HG03354 (cell line): ENCODE results near the gene IGSF3.

ENCODE experiments used
- ATAC-seq: cut with Tn5 transposase; IDR thresholded peaks from one replicate; pipeline ENCODE4 v1.9.1; 2021; ENCODE audit warnings: mild to moderate bottlenecking; ENCODE audit not compliant: unreplicated experiment, poor library complexity, severe bottlenecking

IGSF3 gene

GRCh38 chr1:116587501-116588227 is 79.9 kb downstream of the IGSF3 start:
- ATAC-seq: no peak

GRCh38 chr1:116586741-116587143 is 80.8 kb downstream of the IGSF3 start:
- ATAC-seq: peak; percentile 52

- ATAC-seq: no peak
Observed at GRCh38 chr1:116585886-116586285, 81.6 kb downstream of the IGSF3 start.

GRCh38 chr1:116581323-116581885 is 86.1 kb downstream of the IGSF3 start:
- ATAC-seq: no peak

- no peak for ATAC-seq
Observed at GRCh38 chr1:116580446-116581322, 86.8 kb downstream of the IGSF3 start.

- no peak for ATAC-seq
Observed at GRCh38 chr1:116579259-116579875, 88.2 kb downstream of the IGSF3 start.

GRCh38 chr1:116578581-116578980 is 89.0 kb downstream of the IGSF3 start:
- ATAC-seq: no peak

- ATAC-seq: no peak
Observed at GRCh38 chr1:116577759-116578314, 89.7 kb downstream of the IGSF3 start.

GRCh38 chr1:116574581-116575291 is 92.8 kb downstream of the IGSF3 start:
- ATAC-seq: no peak

- no peak for ATAC-seq
Observed at GRCh38 chr1:116573431-116574095, 94.0 kb downstream of the IGSF3 start.

- no peak for ATAC-seq
Observed at GRCh38 chr1:116572771-116573430, 94.6 kb downstream of the IGSF3 start.

- ATAC-seq: no peak
Observed at GRCh38 chr1:116572099-116572498, 95.4 kb downstream of the IGSF3 start.

GRCh38 chr1:116571215-116571919 is 96.2 kb downstream of the IGSF3 start:
- no peak for ATAC-seq

GRCh38 chr1:116570358-116571214 is 96.9 kb downstream of the IGSF3 start, which contains the start of gene CD58:
TSS of gene CD58 (minus strand) at chr1:116571026. CDS start at chr1:116570972, 54 bp downstream.
- ATAC-seq: peak; percentile 68

GRCh38 chr1:116569776-116570357 is 97.7 kb downstream of the IGSF3 start:
- ATAC-seq: no peak

GRCh38 chr1:116569381-116569670 is 98.2 kb downstream of the IGSF3 start:
- ATAC-seq: no peak
